Uterus (tissue), 4 donors: Measurements from ENCODE around the gene TRIM37. TPM values are rescaled to one million over a fixed set of nuclear protein-coding genes. Genes with fewer than 3 reads are reported as not detected.
"Not testable (repeated sequence)": the region's sequence is repeated elsewhere in the genome, so short reads cannot be mapped to it uniquely, and the experiment has no call there.

Source experiments
- DNase-seq, 2 donors: peaks; one replicate each; pipeline ENCODE4 v3.0.0-alpha.2; 2019 to 2020
- H3K27ac ChIP-seq, 2 donors: fragments of 200-600 bp; sonication (generic); 1 replicate in 1 of 2; 2 replicates in 1 of 2; pipeline ENCODE4 v1.5.1; 2016 to 2018
- H3K27me3 ChIP-seq, 2 donors: fragments of 200-600 bp; sonication (generic); one replicate each; pipeline ENCODE4 v1.5.1; 2018 to 2019; ENCODE audit warnings: control low read depth in 1 of 2
- H3K36me3 ChIP-seq, 2 donors: fragments of 200-600 bp; sonication (generic); one replicate each; pipeline ENCODE4 v1.5.1; 2019; ENCODE audit warnings: control low read depth in 1 of 2
- H3K4me1 ChIP-seq, 2 donors: fragments of 200-600 bp; sonication (generic); one replicate each; pipeline ENCODE4 v1.5.1; 2018 to 2019; ENCODE audit warnings: control low read depth in 1 of 2
- H3K4me3 ChIP-seq, 2 donors: fragments of 200-600 bp; sonication (generic); 1 replicate in 1 of 2; 2 replicates in 1 of 2; pipeline ENCODE4 v1.5.1; 2018 to 2019; ENCODE audit warnings: mild to moderate bottlenecking in 1 of 2
- H3K9me3 ChIP-seq, 2 donors: fragments of 200-600 bp; sonication (generic); one replicate each; pipeline ENCODE4 v1.5.1; 2019; ENCODE audit warnings: control low read depth in 1 of 2
- CTCF ChIP-seq, 4 experiments: fragments of 200-600 bp in 2 of 4; fragments of 450-650 bp in 2 of 4; sonication (generic) in 2 of 4; IDR thresholded peaks; one replicate each; pipeline ENCODE4 v1.5.1; 2016 to 2019; ENCODE audit warnings: antibody characterized with exemption in 4 of 4, mild to moderate bottlenecking in 2 of 4, moderate library complexity in 1 of 4
- POLR2A ChIP-seq, 2 donors: fragments of 450-650 bp; IDR thresholded peaks; one replicate each; pipeline ENCODE4 v1.6.1; 2016; ENCODE audit warnings: antibody characterized with exemption in 2 of 2, mild to moderate bottlenecking in 1 of 2, moderate library complexity in 1 of 2
- intact Hi-C: fragments of 100-400 bp; cut with DNase I; formaldehyde crosslinking; loops from one replicate; pipeline ENCODE4 v1.15.1; 2023; ENCODE audit warnings: low total_unique reads
- total RNA-seq, 4 donors: library from RNA; depleted of rRNA in 3 of 4; stranded (reverse); fragments of >200 nt in 3 of 4; gene quantifications; one replicate each; pipeline versions ENCODE4 v1.1.0 to v1.2.4, GENCODE V29; 2014 to 2023
- donor health status: DM: yes; HTN: yes; CAD: no.

Gene TRIM37
- total RNA-seq, 4 donors from 2014 or later, result 5.0 to 38.9 (median 21.4) TPM

GRCh38 chr17:58969156-58969555 is 137.5 kb downstream of the TRIM37 start:
- Histone ChIP-seq H3K36me3 (no peaks in the 10 kb centered on the region), H3K27me3 (no peaks in the 10 kb centered on the region), H3K4me1 (no peaks in the 10 kb centered on the region), H3K9me3 (no peaks in the 10 kb centered on the region), H3K4me3 (no peak overlapping the region), H3K27ac (no peak overlapping the region)
- intact Hi-C loops, result no loop called here
- no peak for DNase-seq
- TF ChIP-seq CTCF (IDR thresholded peaks at IDR 0.05), result no peak
- TF ChIP-seq POLR2A (IDR thresholded peaks at IDR 0.05), result no peak

- intact Hi-C loops, result no loop called here
- no peaks in the 10 kb centered on the region for H3K4me1 ChIP-seq
- H3K9me3 ChIP-seq, result no peaks in the 10 kb centered on the region
- DNase-seq, result no peak
- TF ChIP-seq CTCF (IDR thresholded peaks at IDR 0.05) (no peak), POLR2A (IDR thresholded peaks at IDR 0.05) (no peak)
- no peak overlapping the region for H3K27ac ChIP-seq
- no peaks in the 10 kb centered on the region for H3K36me3 ChIP-seq
- H3K27me3 ChIP-seq, result no peaks in the 10 kb centered on the region
- no peak overlapping the region for H3K4me3 ChIP-seq
Observed at GRCh38 chr17:58968426-58969061, 138.1 kb downstream of the TRIM37 start.

- Histone ChIP-seq H3K27me3 (no peaks in the 10 kb centered on the region), H3K4me3 (no peak overlapping the region), H3K36me3 (no peaks in the 10 kb centered on the region), H3K27ac (no peak overlapping the region), H3K9me3 (no peaks in the 10 kb centered on the region), H3K4me1 (no peaks in the 10 kb centered on the region)
- no peak for DNase-seq
- TF ChIP-seq POLR2A (IDR thresholded peaks at IDR 0.05) (no peak), CTCF (IDR thresholded peaks at IDR 0.05) (no peak)
- intact Hi-C loops, result no loop called here
Observed at GRCh38 chr17:58966208-58966607, 140.5 kb downstream of the TRIM37 start.

GRCh38 chr17:58965221-58965620 is 141.5 kb downstream of the TRIM37 start:
- Histone ChIP-seq H3K27me3 (no peaks in the 10 kb centered on the region), H3K36me3 (no peaks in the 10 kb centered on the region), H3K4me3 (no peak overlapping the region), H3K9me3 (no peaks in the 10 kb centered on the region), H3K4me1 (no peaks in the 10 kb centered on the region), H3K27ac (no peak overlapping the region)
- DNase-seq, result no peak
- TF ChIP-seq CTCF (IDR thresholded peaks at IDR 0.05) (no peak), POLR2A (IDR thresholded peaks at IDR 0.05) (no peak)
- intact Hi-C loops, result no loop called here

- no peak for DNase-seq
- Histone ChIP-seq H3K4me1 (no peaks in the 10 kb centered on the region), H3K36me3 (no peaks in the 10 kb centered on the region), H3K4me3 (no peak overlapping the region), H3K27me3 (no peaks in the 10 kb centered on the region), H3K27ac (no peak overlapping the region), H3K9me3 (no peaks in the 10 kb centered on the region)
- intact Hi-C loops, result no loop called here
- TF ChIP-seq POLR2A (IDR thresholded peaks at IDR 0.05) (no peak), CTCF (IDR thresholded peaks at IDR 0.05) (no peak)
Observed at GRCh38 chr17:58960068-58960467, 146.6 kb downstream of the TRIM37 start.

- intact Hi-C loops, H3K27ac ChIP-seq: not testable (repeated sequence)
Observed at GRCh38 chr17:58957725-58958073, 149.0 kb downstream of the TRIM37 start.

More at GRCh38 chr17:58957725-58958073, 149.0 kb downstream of the TRIM37 start:
- not testable (repeated sequence) for H3K4me3 ChIP-seq, DNase-seq, H3K9me3 ChIP-seq, H3K27me3 ChIP-seq, H3K4me1 ChIP-seq, H3K36me3 ChIP-seq
